GM12865 (cell line): ENCODE measurements around the gene RNF220.

Source experiments
- DNase-seq: peaks from one replicate; pipeline ENCODE4 v3.0.0; 2010; ENCODE audit warnings: low read depth
- H3K4me3 ChIP-seq: 2 replicates; pipeline ENCODE4 v1.5.1; 2011; ENCODE audit warnings: mild to moderate bottlenecking, low read depth, low read length, control low read depth
- TF ChIP-seq, protein P1 (sequence below): IDR thresholded peaks from 2 replicates; pipeline ENCODE4 v1.5.1; 2011; ENCODE audit warnings: low read length, control low read depth, low read depth, inconsistent platforms; ENCODE audit not compliant: insufficient read depth; ENCODE audit errors: missing control alignments

RNF220 gene

DNA sequence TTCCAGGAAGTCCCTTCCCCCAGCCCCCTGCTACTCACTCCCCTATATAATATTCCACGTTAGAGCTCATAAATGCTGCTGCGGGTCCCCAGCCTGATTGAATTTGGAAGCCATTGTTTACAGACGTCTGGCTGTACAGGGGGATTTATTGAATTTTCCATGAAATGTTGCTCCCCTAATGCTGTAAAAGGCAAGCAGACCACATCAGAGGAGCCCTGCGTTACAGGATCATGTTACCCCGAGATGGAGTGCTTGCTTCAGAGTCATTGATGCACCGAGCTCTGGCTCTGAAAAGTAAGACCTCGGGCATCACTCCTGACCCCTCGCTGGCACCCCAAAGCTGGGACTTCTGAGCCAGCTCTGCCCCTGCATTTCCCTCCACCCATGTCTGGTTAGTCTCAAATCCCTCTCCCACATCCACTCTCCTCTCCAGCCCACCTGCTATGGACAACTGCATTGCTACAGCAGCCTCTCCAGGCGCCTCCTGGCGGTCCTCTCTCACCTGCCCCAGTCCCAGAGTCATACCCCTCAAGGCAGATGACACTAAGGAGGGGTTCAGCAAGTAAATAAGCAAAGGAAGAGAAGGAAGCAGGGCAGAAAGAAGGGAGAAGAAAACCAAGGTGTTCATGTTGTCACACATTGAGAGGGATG lies 141.5 kb downstream of the RNF220 start:
- H3K4me3 ChIP-seq, result no peak overlapping the region
- TF ChIP-seq, protein P1, sequence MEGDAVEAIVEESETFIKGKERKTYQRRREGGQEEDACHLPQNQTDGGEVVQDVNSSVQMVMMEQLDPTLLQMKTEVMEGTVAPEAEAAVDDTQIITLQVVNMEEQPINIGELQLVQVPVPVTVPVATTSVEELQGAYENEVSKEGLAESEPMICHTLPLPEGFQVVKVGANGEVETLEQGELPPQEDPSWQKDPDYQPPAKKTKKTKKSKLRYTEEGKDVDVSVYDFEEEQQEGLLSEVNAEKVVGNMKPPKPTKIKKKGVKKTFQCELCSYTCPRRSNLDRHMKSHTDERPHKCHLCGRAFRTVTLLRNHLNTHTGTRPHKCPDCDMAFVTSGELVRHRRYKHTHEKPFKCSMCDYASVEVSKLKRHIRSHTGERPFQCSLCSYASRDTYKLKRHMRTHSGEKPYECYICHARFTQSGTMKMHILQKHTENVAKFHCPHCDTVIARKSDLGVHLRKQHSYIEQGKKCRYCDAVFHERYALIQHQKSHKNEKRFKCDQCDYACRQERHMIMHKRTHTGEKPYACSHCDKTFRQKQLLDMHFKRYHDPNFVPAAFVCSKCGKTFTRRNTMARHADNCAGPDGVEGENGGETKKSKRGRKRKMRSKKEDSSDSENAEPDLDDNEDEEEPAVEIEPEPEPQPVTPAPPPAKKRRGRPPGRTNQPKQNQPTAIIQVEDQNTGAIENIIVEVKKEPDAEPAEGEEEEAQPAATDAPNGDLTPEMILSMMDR, result no peak
- peak; percentile 3 for DNase-seq

DNA sequence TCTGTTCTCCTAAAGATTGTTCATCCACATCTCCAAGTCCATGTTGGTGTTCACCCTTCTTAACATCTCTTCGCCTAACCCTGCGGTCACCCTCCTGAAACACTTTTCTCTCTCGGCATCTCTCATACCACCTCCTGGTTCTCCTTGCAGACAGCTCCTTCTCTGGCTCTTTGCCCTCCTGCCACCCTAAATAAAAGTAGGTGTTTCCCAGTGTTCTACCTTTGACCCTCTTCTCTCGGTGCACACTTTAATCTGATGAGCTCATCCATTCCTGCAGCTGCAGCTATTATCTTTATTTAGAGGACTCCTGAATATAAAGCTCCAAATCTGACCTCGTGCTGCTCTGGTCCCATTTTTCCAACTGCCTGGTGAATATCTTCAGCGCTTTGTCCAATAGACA lies 142.3 kb downstream of the RNF220 start:
- no peak overlapping the region for H3K4me3 ChIP-seq
- TF ChIP-seq, protein P1, result no peak

DNA sequence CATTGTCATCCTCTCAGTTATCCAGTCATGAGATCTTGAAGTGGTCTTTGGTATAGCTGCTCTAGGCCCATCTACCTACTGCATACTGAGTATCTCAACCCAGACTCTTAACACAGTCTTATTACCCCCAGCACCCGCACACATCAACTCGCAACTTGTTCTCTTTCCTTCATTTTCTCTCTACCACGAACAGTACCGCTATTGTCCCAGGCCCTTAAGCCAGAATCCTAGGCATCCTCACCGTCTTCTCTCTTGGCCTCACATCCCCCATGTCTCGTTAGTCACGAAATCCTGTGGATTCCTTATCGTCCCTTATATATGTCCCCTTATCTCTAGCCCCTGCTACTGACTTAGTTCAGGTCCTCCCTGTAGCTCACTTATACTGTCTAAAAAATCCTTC lies 142.8 kb downstream of the RNF220 start:
- no peak overlapping the region for H3K4me3 ChIP-seq
- no peak for DNase-seq
- TF ChIP-seq, protein P1, result no peak

More for the DNA sequence above, 142.3 kb downstream of the RNF220 start:
- DNase-seq, result no peak

DNA sequence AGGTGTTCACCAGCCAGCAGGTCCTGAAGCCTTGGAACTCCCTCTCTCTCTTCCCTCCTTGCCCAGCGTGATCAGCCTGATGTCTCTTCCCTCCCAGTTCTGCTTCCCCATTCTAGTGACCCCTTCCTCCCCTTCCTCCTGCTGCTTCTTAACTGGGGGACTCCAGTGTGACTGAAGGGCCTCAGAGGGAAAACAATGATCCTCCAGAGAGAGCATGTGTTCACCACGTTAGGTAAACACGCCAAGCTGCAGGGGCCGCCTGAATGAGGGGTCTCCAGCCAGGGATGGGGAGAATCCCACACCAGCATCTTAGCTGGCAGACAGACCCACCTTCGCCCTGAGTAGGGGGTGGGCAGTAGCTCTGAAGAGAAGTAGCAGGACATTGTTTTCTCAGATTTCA lies 144.5 kb downstream of the RNF220 start:
- TF ChIP-seq, protein P1, result no peak
- no peak for DNase-seq

DNA sequence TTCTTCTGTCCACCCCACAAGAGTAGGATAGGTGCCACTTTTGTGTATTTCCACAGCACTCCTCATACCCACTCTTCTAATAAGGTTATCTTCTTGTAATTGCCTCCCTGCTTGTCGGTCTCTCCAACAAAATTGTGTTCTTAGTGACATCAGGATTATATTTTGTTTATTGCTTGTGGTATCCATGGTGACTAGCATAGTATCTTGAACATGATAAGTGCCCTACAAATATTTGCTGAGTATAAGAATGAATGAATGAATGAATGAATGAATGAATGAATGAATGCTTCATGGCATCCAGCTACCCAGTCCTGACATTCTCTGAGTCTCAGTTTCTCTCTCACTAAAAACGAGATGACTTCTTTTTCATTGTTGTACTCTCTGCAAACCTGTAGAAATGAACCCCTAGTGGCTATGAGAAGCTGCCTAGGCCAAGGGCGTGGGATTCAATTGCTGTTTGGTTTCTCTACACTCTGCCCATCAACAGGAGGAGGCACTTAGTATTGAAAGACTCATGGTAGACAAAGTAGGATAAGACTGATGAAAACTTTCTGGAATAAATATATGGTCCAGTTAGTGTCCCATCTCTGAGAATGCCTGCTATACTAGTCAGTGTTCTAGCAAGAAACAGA lies 148.2 kb downstream of the RNF220 start:
- no peak overlapping the region for H3K4me3 ChIP-seq
- TF ChIP-seq, protein P1, result no peak
- no peak for DNase-seq

More for the DNA sequence above, 144.5 kb downstream of the RNF220 start:
- H3K4me3 ChIP-seq, result no peak overlapping the region

DNA sequence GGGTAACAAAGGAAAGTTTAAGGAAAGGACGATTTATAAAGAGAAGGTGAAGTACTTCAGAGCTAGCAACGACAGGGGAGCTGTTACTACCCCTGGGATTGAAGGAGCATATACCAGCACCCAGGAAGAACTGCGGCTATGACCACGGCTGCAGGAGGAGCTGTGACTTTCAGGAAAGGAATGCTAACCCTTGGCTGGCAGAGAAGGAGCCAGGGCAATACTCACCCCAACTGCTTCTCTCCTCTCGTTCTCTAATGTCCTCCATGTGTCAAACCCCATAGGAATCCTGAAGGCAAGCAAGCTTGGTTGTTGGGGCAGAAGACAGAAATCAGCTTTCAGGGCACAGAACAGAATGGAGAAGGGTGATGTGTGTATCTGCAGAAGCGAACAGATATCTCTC lies 148.7 kb downstream of the RNF220 start:
- DNase-seq, result no peak
- no peak overlapping the region for H3K4me3 ChIP-seq
- TF ChIP-seq, protein P1, result no peak
